HG02970 (cell line): ENCODE measurements around the gene GRIFIN.

ENCODE experiments used
- ATAC-seq: cut with Tn5 transposase; IDR thresholded peaks from one replicate; pipeline ENCODE4 v1.9.1; 2021; ENCODE audit warnings: mild to moderate bottlenecking, moderate library complexity, moderate number of reproducible peaks; ENCODE audit not compliant: unreplicated experiment, low FRiP score

GRIFIN gene

DNA sequence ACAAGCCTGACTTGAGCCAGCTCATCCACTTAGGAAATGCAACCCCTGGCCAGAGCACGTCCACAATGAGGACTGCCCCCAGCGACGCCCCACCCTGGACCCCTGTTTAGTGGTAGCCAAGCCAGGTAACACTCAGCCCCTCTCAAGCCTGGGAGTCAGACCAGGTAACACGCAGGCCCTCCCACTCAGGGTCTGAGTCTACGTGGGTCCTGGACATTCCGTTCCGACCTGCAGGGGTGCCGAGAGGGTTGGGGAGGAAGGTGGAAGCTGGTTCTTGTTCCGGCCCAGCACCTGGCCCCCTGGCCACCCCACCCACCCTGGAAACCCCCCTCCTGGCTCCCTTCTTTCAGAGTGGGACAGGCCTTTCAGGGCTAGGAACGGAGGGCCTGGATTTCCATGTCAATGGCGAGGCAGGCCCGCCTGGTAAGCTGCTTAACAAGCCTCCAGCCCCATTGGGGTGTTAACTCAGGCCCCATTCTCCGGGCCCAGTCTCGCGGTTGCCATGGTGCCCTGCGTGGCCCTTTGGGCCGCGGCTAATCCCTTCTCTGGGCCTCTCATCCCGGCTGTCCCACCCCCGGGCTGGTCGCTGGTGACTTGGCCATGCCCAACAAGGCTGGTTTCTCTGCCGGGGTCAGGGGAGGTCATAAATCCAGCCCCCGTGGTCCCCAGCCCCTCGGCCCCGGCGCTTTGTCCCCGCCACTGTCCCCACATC, 23.7 kb upstream of the GRIFIN start:
- ATAC-seq, result no peak

DNA sequence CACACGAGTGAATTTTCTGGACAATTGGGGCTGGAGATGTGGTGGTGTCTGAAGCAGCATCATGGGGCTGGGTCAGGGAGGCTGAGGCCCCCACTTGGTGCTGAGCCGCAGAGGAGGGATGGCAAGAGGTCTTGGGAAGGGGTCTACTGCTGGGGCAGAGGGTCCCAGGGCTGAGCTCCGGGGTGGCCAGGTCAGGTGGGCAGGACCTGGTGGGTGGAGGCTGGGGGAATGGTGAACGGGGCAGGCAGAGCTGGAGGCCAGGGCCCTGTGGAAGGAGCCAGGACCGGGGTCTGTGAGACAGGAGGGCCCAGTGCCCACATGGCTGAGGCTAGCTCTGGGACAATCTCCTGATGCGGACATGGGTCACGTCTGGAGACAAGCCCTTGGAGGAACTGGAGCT, 23.0 kb upstream of the GRIFIN start:
- ATAC-seq, result no peak

DNA sequence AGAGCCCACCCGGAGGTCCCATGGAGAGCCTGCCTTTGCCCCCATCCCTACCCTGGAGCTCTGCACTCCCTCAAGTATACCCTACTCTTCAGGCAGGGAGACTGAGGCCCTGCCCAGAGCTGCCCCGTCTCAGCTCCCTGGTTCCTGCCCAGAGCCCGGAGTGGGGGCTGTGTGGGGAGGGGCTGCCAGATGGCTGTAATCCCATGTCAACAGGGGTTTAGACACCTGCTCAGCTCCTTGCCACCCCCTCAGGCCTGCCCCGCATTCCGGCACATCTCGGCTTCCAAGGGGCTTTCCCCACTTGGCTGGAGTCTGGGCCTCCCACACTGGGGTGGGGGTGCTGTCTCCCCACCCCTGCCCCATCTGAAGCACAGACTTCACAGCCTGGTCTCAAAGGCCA, 22.5 kb upstream of the GRIFIN start:
- ATAC-seq, result no peak

DNA sequence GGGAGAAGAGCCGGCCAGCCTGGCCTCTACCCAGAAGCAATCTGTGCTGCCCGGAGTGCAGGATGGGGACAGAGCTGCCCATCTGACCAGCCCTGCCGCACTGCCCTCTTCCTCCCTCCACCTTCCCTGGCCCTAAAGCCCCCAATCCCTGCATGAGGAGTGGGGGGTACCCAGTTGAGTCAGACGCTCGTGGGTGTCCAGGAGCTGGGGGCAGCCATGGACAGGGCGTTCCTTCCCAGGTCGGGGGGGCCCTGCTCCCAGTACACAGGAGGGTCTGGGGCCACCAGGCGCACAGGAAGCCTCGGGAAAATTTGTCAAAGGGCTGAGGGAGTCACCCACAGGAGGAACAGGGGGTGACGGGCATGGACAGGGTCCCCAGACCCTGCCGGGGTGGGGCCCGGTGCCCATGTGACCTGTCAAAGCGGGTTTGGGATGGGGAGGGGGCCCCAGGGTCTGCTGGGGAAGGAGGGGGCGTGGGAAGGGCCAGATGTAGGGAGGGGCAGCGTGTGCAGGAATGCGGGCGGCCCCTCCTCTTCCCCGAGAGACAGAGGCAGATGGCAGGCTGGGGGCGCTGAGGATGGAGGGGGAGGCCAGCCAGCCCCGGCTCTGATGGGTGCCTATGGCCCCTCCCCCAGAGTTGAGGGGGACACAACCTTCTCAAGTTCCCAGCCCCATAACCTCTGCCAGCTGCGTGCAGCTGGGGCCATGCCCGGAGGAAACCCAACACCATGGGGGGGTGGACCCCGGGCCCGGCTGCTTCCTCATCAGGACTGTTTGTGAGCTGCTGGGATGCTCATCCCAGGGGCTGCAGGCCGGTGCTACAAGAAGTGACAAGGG, 21.5 kb upstream of the GRIFIN start:
- no peak for ATAC-seq

DNA sequence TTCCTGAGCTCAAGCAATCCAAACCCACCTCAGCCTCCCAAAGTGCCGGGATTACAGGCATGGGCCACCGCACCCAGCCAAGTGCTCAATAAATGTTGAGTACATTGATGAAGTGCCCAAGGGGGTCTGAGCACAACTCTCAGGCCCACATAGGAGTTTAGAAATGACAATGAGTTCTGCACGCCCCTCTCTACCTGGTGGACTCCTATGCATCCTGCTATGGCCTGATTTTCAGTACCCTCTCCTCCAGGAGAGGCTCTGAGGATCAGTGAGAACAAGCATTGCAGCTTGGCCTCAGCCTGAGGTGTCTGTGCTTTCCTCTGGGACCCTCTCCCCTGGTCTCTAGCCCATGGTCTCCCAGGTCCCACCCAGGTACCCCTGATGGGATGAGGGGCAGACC, 20.9 kb upstream of the GRIFIN start:
- no peak for ATAC-seq

DNA sequence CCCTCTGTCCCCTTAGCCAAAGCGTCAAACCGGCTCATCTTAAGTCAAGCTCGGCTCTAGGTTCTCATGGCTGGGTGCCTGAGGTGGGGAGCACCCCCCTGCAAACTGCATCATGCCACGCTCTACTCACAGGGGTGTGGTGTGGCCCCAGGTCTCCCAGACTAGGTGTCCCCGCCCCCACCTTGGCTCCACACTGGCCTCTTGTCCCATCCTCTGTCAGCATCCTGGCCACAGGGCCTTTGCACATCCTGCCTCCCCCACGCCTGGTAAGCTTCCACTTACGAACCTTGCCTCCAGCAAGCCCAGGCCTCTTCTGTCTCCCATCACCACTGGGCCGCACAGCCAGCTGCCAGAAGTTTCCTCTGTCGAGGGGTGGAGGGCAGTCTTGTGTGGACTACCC, 20.2 kb upstream of the GRIFIN start:
- ATAC-seq, result no peak

DNA sequence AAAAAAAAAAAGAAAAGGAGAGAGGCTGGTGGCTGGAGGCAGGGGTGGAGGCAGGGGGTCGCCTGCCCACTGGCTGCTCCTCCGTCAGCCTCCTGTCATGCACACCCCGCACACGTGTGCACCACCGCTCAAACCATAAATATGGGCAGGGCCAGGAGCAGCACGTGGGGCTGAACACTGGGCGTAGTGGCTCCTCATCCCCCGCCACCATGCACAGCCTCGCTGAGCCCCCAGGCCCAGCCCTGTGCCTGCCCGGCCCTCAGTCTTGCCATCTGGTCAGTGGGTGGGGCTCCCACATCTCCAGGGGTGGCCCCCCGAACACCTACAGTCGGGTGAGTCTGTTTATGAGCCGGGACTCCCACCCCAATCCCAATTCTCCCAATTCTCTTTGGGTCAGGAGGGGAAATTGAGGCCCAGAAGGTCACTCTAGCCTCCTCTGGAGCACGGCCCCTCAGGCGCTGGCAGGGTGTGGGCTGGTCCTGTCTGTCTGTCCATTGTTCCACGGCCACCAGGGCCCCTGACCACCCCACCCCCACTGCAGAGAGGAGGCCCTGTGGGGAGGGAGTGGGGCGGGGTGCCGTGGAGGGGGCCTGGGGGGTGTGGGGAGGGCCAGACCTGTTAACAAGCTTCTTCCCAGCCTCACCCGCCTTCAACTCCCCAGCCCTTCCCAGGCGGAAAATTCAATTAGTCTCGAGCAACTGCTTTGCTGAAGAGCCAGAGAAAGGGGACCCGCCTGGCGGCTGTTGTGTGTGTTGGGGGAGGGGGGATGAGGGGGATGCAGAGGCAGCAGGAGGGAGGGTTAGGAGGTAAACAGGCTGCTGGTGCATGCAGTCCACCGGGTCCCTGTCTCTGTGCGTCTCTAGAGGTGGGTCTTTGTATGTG, 19.5 kb upstream of the GRIFIN start:
- ATAC-seq, result no peak

DNA sequence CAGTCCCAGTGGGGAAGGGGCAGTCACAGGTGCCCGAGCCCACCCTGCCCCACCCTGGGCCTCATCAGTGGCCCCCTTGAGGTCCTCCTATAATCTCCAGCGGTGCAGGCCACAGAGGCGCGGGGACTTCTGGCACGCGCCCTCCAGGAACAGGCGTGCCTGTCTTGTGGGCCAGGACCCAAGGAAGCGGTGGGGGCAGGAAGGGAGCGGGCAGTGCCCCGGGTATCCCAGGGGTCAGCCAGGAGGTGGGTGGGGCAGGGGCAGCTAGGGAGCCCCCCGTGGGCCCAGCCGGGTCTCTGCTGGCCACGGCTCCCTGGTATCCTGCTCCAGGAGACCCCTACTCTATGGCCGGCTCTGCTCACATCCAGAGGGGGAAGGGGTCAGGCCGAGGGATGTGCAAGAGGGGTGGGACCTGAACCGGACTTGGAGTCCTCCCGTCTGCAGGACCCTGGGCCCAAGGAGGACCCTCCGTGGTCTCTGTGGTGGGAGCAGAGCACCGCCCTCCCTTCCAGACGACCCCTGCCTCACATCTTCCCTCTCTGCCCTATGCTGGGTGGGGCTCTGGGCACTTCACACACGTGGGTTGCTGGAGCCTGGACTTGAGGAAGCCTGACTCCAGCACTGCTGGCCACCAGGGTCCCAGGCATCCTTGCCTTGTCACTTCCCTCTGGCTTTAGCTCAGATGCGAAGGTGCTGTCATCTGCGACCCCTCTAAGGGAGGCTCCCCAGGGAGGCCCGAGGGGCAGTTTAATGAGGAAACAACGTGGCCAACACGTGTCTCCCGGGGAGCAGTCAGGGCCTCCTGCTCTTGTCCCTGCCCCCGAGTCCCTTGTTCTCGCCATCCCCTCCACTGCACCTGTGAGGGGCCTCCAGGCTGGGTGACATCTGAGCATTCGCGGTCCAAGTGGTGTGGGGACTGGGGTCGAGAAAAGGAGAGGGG, 18.3 kb upstream of the GRIFIN start:
- ATAC-seq, result no peak

DNA sequence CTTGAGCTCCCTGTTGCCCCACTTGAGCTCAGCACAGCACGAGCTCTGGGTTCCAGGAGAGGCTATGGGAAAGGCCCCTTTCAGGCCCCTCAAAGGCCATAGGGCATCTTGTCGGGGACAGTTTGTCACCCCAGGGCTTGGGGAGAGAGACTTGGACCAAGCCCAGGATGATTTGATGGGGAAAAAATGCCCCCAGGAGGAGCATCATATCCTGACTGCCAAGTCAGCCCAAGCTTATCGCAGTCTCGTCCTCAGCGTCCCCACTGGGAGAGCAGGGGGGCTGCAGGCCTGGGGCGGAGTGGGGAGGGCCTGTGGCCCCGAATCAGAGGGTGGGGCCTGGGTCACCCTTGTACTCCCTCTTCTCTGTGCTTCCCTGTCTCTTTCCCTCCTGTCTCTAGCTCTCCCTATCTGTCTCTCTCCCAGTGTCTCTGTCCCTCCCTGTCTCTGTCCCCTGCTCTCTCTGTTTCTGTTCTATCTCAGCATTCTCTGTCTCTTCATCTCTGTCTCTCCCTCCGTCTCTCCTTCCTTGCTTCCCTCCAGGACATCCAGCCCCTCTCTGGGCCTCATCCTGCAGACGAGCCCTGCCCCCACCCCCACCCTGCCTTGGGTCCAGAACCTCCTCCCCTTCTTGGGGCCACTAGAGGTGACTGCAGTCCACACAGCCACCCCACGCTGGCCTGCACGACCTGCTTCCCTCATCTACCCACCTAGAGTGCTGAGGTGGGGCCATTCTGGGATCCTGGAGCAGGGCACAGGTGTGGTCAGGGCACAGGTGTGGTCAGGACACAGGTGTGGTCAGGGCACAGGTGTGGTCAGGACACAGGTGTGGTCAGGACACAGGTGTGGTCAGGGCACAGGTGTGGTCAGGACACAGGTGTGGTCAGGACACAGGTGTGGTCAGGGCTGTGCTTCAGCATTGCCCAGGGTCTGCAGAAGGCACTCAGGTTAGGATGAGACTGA, 17.3 kb upstream of the GRIFIN start:
- no peak for ATAC-seq

DNA sequence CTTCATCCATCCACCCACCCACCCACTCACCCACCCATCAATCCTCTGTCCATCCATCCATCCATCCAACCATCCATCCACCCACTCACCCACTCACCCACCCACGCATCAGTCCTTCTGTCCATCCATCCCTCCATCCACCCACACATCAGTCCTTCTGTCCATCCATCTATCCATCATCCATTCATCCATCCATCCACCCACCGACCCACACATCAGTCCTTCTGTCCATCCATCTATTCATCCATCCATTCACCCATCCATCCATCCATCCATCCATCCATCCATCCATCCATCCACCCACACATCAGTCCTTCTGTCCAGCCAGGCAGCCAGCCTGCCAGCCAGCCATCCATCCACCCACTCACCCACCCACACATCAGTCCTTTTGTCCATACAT, 15.8 kb upstream of the GRIFIN start:
- ATAC-seq, result no peak

DNA sequence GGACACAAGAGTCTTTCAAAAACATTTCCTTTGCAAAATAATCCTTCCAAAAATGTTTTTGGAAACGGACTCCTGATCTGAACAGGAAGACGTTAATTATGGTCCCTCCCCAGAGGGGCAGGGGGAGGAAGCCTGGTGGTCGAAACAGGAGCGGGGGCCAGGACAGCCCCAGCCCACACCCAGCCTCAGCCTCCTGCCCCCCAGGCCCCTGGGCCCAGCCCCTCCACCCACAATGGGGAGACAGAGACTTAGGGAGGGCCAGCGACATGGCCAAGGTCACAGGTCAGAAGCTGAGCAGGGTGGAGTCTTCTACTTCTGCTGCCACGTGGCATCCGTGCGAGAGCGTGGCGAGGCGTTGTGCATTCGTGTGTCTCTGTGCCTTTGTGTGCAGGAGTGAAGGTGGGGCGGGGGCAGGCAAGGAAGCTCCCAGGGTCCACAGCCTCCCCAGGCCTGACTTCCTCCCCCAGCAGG, 14.0 kb upstream of the GRIFIN start:
- no peak for ATAC-seq

DNA sequence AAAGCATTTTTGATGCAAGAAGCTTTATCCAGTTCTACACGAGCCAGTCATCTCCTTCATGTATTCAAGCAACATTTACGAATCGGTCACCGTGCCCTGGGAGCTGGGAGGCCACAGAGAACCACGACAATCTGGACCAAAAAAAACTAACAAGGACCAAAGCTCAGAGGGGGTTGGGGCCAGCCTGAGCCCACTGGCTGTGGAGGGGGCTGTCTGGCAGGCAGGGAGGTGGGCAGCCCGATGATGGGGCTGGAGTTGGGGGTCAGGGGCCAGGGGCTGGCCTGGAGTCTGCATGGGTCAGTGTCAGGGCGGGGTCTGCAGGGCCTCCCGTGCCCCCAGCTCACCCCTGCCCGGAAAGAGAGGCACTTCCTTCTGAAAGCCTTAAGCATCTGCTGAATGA, 12.5 kb upstream of the GRIFIN start:
- ATAC-seq, result no peak

DNA sequence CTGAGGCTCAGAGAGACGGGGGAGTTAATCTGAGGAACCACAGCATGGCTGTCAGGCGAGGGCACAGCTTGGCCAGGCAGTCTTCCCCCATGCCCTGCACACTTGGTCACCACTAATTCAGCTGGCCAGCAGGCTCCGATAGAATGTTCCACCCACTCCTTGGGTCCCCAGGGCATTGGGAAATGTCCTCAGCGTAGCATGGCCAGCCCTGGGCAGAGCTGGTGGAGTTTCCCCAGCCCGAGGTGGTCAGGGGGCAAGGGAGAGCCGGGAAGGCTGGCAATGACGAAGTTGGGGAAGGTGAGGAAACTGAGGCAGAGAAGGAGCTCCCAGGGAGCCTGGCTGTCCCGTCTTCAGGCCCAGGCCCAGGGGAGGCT, 12.1 kb upstream of the GRIFIN start:
- ATAC-seq, result no peak

DNA sequence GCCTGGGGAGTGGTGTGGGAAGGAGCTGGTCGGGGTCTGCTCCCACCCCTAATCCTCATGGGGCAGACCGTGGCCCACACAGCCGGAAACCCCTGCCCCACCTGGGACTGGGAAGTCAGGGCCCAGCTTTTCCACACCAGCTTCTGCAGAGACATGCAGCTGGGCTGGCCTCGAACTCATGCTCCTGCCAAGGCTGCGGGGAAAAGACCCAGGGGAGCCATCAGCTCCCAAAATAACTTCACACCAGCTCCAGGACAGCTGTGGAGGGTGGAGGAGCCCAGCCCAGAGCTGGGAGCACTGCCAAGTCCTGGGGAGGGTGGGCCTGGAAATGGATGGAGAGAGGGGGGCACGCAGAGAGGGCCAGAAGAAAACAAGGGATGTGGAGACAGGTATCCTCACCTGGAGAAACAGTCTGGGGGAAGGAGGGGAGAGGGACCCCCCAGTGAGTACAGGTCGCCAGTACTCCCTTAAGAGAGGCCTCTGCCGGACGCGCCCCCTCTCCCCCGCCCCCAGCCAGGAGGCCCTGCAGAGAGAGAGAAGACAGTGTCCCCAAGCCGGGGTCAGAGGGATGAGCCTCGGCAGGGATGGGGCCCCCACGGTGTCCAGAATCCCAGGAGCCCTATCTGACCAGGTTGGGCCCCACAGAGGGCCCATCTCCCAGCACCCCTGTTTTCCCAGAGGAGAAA, 11.5 kb upstream of the GRIFIN start:
- no peak for ATAC-seq

DNA sequence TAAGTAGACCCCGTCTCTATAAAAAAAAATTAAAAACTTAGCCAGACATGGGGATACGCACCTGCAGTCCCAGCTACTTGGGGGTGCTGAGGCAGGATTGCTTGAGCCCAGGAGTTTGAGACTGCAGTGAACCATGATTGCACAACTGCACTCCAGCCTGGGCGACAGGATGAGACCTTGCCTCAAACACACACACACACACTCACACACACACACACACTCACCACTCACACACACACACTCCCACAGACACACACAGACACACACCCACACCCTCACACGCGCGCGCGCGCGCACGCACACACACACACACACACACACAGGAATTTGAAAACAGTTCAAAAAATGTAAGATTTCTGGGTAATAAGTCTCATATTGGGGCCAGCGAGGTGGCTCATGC, 8.7 kb upstream of the GRIFIN start:
- ATAC-seq, result no peak

DNA sequence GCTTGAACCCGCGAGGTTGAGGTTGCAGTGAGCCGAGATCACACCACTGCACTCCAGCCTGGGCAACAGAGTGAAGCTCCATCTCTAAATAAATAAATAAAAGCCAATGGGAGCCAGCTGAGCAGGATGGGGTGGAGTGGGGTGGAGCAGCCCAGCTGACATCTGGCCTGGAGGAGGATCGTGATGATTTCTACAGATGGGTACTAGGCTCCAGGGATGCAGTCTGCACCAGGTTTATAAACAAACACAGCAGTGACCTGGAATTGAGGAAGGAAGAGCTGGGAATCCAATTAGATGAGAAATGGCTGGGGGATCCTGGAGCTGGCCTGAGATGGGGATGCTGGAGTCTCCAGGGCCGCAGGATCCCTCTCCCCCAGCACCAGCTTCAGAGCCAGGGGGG, 7.3 kb upstream of the GRIFIN start:
- ATAC-seq, result no peak

DNA sequence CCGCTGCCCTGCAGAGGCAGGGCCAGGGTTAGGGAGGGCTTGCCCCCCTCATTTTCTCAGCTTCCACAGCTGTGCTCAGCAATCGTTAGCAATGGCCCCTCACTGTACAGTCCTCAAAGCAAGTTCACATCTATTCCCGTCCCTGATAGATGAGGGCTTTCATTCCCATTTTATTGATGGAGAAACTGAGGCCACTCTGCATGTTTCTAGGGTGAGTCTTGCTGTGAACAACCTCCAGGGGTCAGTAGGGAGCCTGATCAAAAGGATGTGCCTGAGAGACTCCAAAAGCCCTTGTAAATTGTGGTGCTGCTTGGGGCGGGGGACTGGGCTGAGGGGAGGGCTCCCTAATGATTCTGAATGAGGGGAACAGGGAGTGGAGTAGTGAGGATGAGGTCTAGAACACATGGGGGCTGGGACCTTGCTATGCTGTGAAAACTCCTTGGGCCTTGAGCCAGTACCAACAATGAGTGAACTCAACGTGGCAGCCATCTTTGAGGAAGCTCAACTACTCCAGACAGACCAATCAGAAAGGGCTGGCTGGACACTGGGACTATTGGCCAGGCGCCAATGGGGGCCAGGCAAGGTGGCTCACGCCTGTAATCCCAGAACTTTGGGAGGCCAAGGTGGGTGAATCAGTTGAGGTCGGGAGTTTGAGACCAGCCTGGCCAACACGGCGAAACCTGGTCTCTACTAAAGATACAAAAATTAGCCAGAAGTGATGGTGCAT, 6.7 kb upstream of the GRIFIN start:
- no peak for ATAC-seq

DNA sequence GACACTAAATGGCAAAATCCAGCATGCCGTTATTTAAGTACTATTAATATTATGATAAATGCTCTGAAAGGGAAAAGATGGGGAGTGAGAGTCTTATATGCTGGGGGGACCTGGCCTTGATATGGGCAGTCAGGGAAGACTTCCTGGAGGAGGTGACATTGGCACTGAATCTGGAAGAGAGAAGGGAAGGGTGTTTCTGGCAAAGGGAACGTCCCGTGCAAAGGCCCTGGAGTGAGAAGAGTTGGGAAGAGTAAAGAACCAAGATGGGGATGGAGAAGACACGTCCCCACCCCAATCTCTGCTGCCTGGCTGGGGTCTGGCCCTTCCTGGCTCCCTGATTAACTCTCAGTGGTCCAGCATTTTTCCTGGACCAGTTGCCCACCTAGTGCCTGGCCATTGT, 5.0 kb upstream of the GRIFIN start:
- ATAC-seq, result no peak
